SK-N-SH (cell line): ENCODE data around the gene DIAPH1.

ENCODE experiments used
- CTCF ChIP-seq: fragments of 200-600 bp; sonication (generic); IDR thresholded peaks from 2 replicates; pipeline ENCODE4 v1.6.1; 2017; ENCODE audit warnings: antibody characterized with exemption, mild to moderate bottlenecking, moderate library complexity
- EP300 ChIP-seq, 2 experiments: IDR thresholded peaks; 2 replicates each; pipeline versions ENCODE4 v1.4.0 to v1.6.1; 2012; ENCODE audit warnings: borderline replicate concordance in 1 of 2, low read depth in 1 of 2, low read length in 1 of 2
- EZH2phosphoT487 ChIP-seq: fragments of 200-600 bp; sonication (generic); IDR thresholded peaks from 2 replicates; pipeline ENCODE4 v1.6.1; 2017; ENCODE audit warnings: low read depth, mixed run types, mild to moderate bottlenecking, antibody characterized with exemption, moderate library complexity, borderline replicate concordance
- JUND ChIP-seq: IDR thresholded peaks from 2 replicates; pipeline ENCODE4 v1.4.0; 2012
- MAX ChIP-seq: IDR thresholded peaks from 2 replicates; pipeline ENCODE4 v1.4.0; 2012; ENCODE audit warnings: low read depth
- MXI1 ChIP-seq: IDR thresholded peaks from 2 replicates; pipeline ENCODE4 v1.6.1; 2012; ENCODE audit warnings: mild to moderate bottlenecking, low read depth, low read length, improper control_type of control experiment
- POLR2AphosphoS5 ChIP-seq: IDR thresholded peaks from 2 replicates; pipeline ENCODE4 v1.6.1; 2012; ENCODE audit warnings: low read depth, low read length
- RAD21 ChIP-seq: IDR thresholded peaks from 2 replicates; pipeline ENCODE4 v1.6.1; 2012; ENCODE audit warnings: mild to moderate bottlenecking, low read length
- RCOR1 ChIP-seq: fragments of 150-350 bp; IDR thresholded peaks from 2 replicates; pipeline ENCODE4 v1.6.1; 2017; ENCODE audit warnings: antibody characterized with exemption, low read length
- YY1 ChIP-seq: IDR thresholded peaks from 2 replicates; pipeline ENCODE4 v1.4.0; 2012; ENCODE audit warnings: low read depth, mild to moderate bottlenecking
- TF ChIP-seq, protein P1 (sequence below): fragments of 150-350 bp; IDR thresholded peaks from 2 replicates; pipeline ENCODE4 v1.6.1; 2017; ENCODE audit warnings: antibody characterized with exemption, low read length, low read depth, borderline replicate concordance

DNA sequence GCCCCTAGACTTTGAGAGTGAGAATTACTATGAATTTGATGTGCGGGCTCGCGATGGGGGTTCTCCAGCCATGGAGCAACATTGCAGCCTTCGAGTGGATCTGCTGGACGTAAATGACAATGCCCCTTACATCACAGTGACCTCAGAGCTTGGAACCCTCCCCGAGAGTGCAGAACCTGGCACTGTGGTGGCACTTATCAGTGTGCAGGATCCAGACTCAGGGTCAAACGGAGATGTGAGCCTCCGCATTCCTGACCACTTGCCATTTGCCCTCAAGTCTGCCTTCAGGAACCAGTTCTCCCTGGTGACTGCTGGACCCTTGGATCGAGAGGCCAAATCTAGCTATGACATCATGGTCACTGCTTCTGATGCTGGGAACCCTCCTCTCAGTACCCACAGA is 132.7 kb downstream of the DIAPH1 start:
- TF ChIP-seq CTCF (no peak), RAD21 (no peak), EZH2phosphoT487 (no peak), MAX (no peak), EP300 (IDR thresholded peaks at IDR 0.05; ENCODE audit: borderline replicate concordance in 1 of 2, low read depth in 1 of 2, low read length in 1 of 2) (no peak), POLR2AphosphoS5 (no peak), RCOR1 (no peak), YY1 (no peak), MXI1 (no peak), JUND (no peak)
- TF ChIP-seq, protein P1, sequence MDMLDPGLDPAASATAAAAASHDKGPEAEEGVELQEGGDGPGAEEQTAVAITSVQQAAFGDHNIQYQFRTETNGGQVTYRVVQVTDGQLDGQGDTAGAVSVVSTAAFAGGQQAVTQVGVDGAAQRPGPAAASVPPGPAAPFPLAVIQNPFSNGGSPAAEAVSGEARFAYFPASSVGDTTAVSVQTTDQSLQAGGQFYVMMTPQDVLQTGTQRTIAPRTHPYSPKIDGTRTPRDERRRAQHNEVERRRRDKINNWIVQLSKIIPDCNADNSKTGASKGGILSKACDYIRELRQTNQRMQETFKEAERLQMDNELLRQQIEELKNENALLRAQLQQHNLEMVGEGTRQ, result no peak
